Measurements from ENCODE around the gene FSTL5.

Gene FSTL5

DNA sequence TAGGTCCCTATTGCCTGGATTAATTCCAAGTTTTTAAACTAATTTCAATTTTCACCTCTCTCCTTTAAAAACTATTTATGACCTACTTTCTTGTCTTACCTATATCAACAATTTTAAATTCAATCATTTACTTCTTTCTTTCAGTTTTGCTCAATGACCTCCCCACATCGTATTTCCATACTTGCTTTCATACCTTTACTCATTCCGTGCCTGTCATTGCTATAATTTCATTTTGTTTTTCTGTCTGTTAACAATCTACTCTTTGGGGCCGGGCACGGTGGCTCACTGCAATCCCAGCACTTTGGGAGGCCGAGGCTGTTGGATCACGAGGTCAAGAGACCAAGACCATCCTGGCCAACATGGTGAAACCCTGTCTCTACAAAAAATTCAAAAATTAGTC is 781.1 kb downstream of the FSTL5 start:
- POLR2A ChIA-PET: no interaction called here
- no peak for DNase-seq (ENCODE audit: extremely low spot score)
- CTCF ChIA-PET: no interaction called here
- no peak for TF ChIP-seq FOXK2 (IDR thresholded peaks at IDR 0.05)
- no peak for TF ChIP-seq L3MBTL2 (conservative IDR thresholded peaks at IDR 0.05)
- no peak for TF ChIP-seq ARNT (IDR thresholded peaks at IDR 0.05)
- no peak for TF ChIP-seq SUZ12 (IDR thresholded peaks at IDR 0.05)
- TF ChIP-seq NFRKB (IDR thresholded peaks at IDR 0.05): no peak
- TF ChIP-seq BHLHE40 (IDR thresholded peaks at IDR 0.05; ENCODE audit: borderline replicate concordance): no peak
- no peak for TF ChIP-seq HDGF (IDR thresholded peaks at IDR 0.05; ENCODE audit: borderline replicate concordance)
- TF ChIP-seq ELF4 (IDR thresholded peaks at IDR 0.05): no peak
- TF ChIP-seq LEF1 (IDR thresholded peaks at IDR 0.05; ENCODE audit: borderline replicate concordance): no peak

DNA sequence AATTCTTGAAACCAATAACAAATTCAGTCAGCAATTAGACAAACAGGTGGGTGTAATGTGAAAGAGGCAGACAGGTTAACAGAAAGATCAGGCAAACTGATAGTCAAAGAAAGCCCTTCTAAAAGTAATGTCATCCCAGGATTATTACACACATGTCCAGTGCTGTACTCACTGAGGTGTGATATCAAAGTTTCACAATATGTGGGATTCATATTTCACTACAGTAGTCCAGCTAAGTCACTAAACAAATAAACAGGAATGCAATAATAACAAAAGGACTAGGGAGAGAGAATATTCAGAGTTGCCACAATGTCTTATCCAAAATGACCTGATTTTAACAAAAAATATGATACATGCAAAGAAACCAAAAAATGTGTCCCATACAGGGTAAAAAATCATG is 787.5 kb downstream of the FSTL5 start:
- no peak for TF ChIP-seq FOXA1 (IDR thresholded peaks at IDR 0.05)
- no peak for TF ChIP-seq SP1 (IDR thresholded peaks at IDR 0.05)
- TF ChIP-seq SUZ12 (IDR thresholded peaks at IDR 0.05): no peak
- TF ChIP-seq, protein P1, sequence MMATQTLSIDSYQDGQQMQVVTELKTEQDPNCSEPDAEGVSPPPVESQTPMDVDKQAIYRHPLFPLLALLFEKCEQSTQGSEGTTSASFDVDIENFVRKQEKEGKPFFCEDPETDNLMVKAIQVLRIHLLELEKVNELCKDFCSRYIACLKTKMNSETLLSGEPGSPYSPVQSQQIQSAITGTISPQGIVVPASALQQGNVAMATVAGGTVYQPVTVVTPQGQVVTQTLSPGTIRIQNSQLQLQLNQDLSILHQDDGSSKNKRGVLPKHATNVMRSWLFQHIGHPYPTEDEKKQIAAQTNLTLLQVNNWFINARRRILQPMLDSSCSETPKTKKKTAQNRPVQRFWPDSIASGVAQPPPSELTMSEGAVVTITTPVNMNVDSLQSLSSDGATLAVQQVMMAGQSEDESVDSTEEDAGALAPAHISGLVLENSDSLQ (IDR thresholded peaks at IDR 0.05): no peak
- TF ChIP-seq LEF1 (IDR thresholded peaks at IDR 0.05; ENCODE audit: borderline replicate concordance): no peak
- TF ChIP-seq FOXK2 (IDR thresholded peaks at IDR 0.05): no peak
- no peak for TF ChIP-seq HDGF (IDR thresholded peaks at IDR 0.05; ENCODE audit: borderline replicate concordance)
- no peak for TF ChIP-seq L3MBTL2 (conservative IDR thresholded peaks at IDR 0.05)
- no peak for TF ChIP-seq ARNT (IDR thresholded peaks at IDR 0.05)
- TF ChIP-seq CTBP1 (IDR thresholded peaks at IDR 0.05; ENCODE audit: borderline replicate concordance): no peak
- no peak for TF ChIP-seq FOXM1 (IDR thresholded peaks at IDR 0.05; ENCODE audit: borderline replicate concordance)
- TF ChIP-seq NFRKB (IDR thresholded peaks at IDR 0.05): no peak
- TF ChIP-seq ZNF384 (IDR thresholded peaks at IDR 0.05): no peak
- no peak for TF ChIP-seq BHLHE40 (IDR thresholded peaks at IDR 0.05; ENCODE audit: borderline replicate concordance)
- TF ChIP-seq TARDBP (IDR thresholded peaks at IDR 0.05): no peak
- TF ChIP-seq ELF4 (IDR thresholded peaks at IDR 0.05): no peak
- DNase-seq (ENCODE audit: extremely low spot score): no peak
- ChIA-PET CTCF (no interaction called here), POLR2A (no interaction called here)

DNA sequence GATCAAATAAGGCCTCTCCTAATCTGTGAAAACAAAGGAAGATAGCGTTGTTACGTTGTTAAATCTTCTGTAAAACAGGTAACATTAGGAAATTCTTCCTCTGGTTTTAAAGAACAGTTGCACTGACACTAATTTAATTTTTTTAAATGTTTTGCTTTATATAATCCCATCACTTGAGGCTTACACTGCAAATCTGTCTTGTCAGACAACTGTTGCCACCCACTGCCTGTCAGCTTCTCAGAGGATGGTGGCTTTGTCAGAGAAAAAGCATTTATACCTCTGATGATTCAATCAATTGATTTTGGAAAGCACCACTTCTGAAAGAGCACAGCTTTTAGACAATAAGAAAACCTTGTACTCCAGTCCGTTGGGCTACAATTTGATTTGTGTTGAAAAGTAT is 799.1 kb downstream of the FSTL5 start:
- CTCF ChIA-PET: no interaction called here

DNA sequence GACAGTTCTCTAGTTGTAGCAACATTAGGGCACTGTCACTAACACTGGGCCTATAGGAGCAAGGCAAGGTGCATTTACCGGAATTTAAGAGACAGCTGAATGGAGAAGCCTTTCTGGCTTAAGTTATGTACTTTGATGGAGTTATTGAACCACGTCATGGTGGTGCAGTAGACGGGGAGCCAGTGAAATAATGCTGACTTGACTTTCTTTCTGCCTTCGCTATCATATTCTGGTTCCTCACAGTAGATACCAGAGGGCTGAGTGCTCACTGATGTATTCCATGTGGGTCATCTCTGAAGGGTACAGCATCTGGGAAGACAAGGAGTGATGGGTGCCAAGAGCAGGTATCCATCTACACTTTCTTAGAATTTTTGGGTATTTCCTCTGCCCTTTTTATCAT is 802.8 kb downstream of the FSTL5 start:
- POLR2A ChIA-PET: no interaction called here
- CTCF ChIA-PET: no interaction called here
- no peak for DNase-seq (ENCODE audit: extremely low spot score)
- TF ChIP-seq HDGF (IDR thresholded peaks at IDR 0.05; ENCODE audit: borderline replicate concordance): no peak
- TF ChIP-seq BHLHE40 (IDR thresholded peaks at IDR 0.05; ENCODE audit: borderline replicate concordance): no peak
- TF ChIP-seq ELF4 (IDR thresholded peaks at IDR 0.05): no peak
- TF ChIP-seq LEF1 (IDR thresholded peaks at IDR 0.05; ENCODE audit: borderline replicate concordance): no peak
- TF ChIP-seq SP1 (IDR thresholded peaks at IDR 0.05): no peak
- TF ChIP-seq NFRKB (IDR thresholded peaks at IDR 0.05): no peak
- TF ChIP-seq, protein P1 (IDR thresholded peaks at IDR 0.05): no peak
- no peak for TF ChIP-seq ARNT (IDR thresholded peaks at IDR 0.05)
- TF ChIP-seq CTBP1 (IDR thresholded peaks at IDR 0.05; ENCODE audit: borderline replicate concordance): no peak
- no peak for TF ChIP-seq FOXK2 (IDR thresholded peaks at IDR 0.05)
- no peak for TF ChIP-seq L3MBTL2 (conservative IDR thresholded peaks at IDR 0.05)
- no peak for TF ChIP-seq ZNF384 (IDR thresholded peaks at IDR 0.05)

More for the DNA sequence above, 799.1 kb downstream of the FSTL5 start:
- POLR2A ChIA-PET: no interaction called here
- TF ChIP-seq, protein P1 (IDR thresholded peaks at IDR 0.05): no peak
- TF ChIP-seq FOXA1 (IDR thresholded peaks at IDR 0.05): no peak
- DNase-seq (ENCODE audit: extremely low spot score): no peak

DNA sequence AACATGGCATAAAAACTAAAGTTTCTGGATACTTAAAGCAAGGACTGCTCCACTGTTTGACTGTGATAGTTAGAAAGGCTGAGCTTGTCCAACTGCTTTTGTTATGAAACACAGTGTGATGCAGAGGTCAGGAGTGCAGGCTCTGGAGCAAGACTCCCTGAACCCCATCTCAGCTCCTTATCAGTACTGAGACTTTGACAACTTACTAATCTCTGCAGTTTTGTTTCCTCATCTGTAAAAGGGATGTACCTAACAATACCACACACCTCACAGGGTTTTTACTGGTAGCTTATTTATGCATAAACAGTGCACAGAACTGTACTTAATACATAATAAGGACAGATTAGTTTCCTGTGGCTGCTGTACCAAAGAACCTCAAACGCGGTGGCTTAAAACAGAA is 804.3 kb downstream of the FSTL5 start:
- TF ChIP-seq CTBP1 (IDR thresholded peaks at IDR 0.05; ENCODE audit: borderline replicate concordance): no peak
- TF ChIP-seq FOXA1 (IDR thresholded peaks at IDR 0.05): no peak
- TF ChIP-seq, protein P1 (IDR thresholded peaks at IDR 0.05): no peak
- ChIA-PET POLR2A (no interaction called here), CTCF (no interaction called here)
- DNase-seq (ENCODE audit: extremely low spot score): no peak

DNA sequence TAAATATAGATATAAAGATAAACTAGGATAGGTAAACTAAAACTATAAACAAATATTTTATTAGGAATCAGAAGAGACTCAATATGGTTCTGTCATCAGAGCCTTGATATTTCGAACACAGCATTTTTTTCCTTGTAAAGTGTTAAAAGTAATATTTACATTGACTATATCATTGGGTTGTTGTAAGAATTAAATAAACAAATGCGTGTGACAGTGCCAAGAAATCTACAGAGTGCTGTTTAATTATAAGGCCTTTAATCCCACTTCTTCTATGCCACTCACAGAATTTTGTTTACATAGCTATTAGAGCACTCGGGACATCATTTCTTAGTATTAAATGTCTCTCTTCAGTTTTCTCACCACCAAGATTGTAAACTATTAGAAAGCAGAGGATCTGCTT is 807.4 kb downstream of the FSTL5 start:
- ChIA-PET POLR2A (no interaction called here), CTCF (no interaction called here)
- no peak for DNase-seq (ENCODE audit: extremely low spot score)
- no peak for TF ChIP-seq FOXA1 (IDR thresholded peaks at IDR 0.05)
- no peak for TF ChIP-seq L3MBTL2 (conservative IDR thresholded peaks at IDR 0.05)
- no peak for TF ChIP-seq BHLHE40 (IDR thresholded peaks at IDR 0.05; ENCODE audit: borderline replicate concordance)
- no peak for TF ChIP-seq TARDBP (IDR thresholded peaks at IDR 0.05)
- no peak for TF ChIP-seq FOXM1 (IDR thresholded peaks at IDR 0.05; ENCODE audit: borderline replicate concordance)
- no peak for TF ChIP-seq SP1 (IDR thresholded peaks at IDR 0.05)

DNA sequence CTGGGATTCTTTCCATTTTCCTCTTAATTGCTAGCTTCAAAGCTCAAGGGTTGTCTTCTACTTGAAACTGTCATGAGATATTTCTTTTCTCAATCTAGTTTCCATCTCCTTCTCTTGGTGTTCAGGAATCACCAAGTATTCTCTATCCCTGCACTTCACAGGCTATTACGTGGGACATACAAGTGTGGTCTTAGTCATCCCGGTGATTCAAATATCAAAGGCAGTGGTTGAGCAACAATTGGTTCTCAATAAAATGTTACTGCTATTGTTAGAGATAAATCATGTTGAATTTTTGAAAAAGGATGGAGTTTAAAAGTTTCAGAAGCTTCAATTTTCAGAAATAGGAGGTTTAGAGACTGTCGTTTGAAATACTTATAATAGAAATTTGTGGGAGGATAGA is 812.9 kb downstream of the FSTL5 start:
- DNase-seq (ENCODE audit: extremely low spot score): no peak
- ChIA-PET POLR2A (no interaction called here), CTCF (no interaction called here)
- TF ChIP-seq LEF1 (IDR thresholded peaks at IDR 0.05; ENCODE audit: borderline replicate concordance) (no peak), SUZ12 (IDR thresholded peaks at IDR 0.05) (no peak), ZNF384 (IDR thresholded peaks at IDR 0.05) (no peak), L3MBTL2 (conservative IDR thresholded peaks at IDR 0.05) (no peak), FOXA1 (IDR thresholded peaks at IDR 0.05) (no peak), CTBP1 (IDR thresholded peaks at IDR 0.05; ENCODE audit: borderline replicate concordance) (no peak), HDGF (IDR thresholded peaks at IDR 0.05; ENCODE audit: borderline replicate concordance) (no peak), SP1 (IDR thresholded peaks at IDR 0.05) (no peak)
